Measurements from ENCODE around the gene ACO2.

The ACO2 gene

GRCh38 chr22:41488076-41488475, 19.2 kb downstream of the ACO2 start:
- in situ Hi-C loops (cut with MboI; ENCODE audit: low sequenced_read_pairs), result no loop called here

GRCh38 chr22:41488596-41489385, 19.9 kb downstream of the ACO2 start:
- in situ Hi-C loops (cut with MboI; ENCODE audit: low sequenced_read_pairs), result no loop called here

- in situ Hi-C loops (cut with MboI; ENCODE audit: low sequenced_read_pairs), result no loop called here
Observed at GRCh38 chr22:41491374-41492100, 22.6 kb downstream of the ACO2 start.

- in situ Hi-C loops (cut with MboI; ENCODE audit: low sequenced_read_pairs), result no loop called here
Observed at GRCh38 chr22:41498303-41498835, 29.5 kb downstream of the ACO2 start.

- in situ Hi-C loops (cut with MboI; ENCODE audit: low sequenced_read_pairs), result no loop called here
Observed at GRCh38 chr22:41499624-41500280, 30.8 kb downstream of the ACO2 start.

- in situ Hi-C loops (cut with MboI; ENCODE audit: low sequenced_read_pairs), result no loop called here
Observed at GRCh38 chr22:41500303-41500702, 31.4 kb downstream of the ACO2 start.

- in situ Hi-C loops (cut with MboI; ENCODE audit: low sequenced_read_pairs), result no loop called here
Observed at GRCh38 chr22:41501209-41501608, 32.3 kb downstream of the ACO2 start.

- in situ Hi-C loops (cut with MboI; ENCODE audit: low sequenced_read_pairs), result no loop called here
Observed at GRCh38 chr22:41504397-41504796, 35.5 kb downstream of the ACO2 start.

GRCh38 chr22:41504816-41505215, 35.9 kb downstream of the ACO2 start:
- in situ Hi-C loops (cut with MboI; ENCODE audit: low sequenced_read_pairs), result no loop called here

GRCh38 chr22:41505511-41506220, 36.7 kb downstream of the ACO2 start:
- in situ Hi-C loops (cut with MboI; ENCODE audit: low sequenced_read_pairs), result no loop called here

- in situ Hi-C loops (cut with MboI; ENCODE audit: low sequenced_read_pairs), result no loop called here
Observed at GRCh38 chr22:41507330-41508063, 38.6 kb downstream of the ACO2 start.

GRCh38 chr22:41508770-41509170, 39.9 kb downstream of the ACO2 start:
- in situ Hi-C loops (cut with MboI; ENCODE audit: low sequenced_read_pairs), result no loop called here

- in situ Hi-C loops (cut with MboI; ENCODE audit: low sequenced_read_pairs), result no loop called here
Observed at GRCh38 chr22:41511521-41511968, 42.6 kb downstream of the ACO2 start.

- in situ Hi-C loops (cut with MboI; ENCODE audit: low sequenced_read_pairs), result no loop called here
Observed at GRCh38 chr22:41512421-41513194, 43.7 kb downstream of the ACO2 start.

GRCh38 chr22:41513391-41513790, 44.5 kb downstream of the ACO2 start:
- in situ Hi-C loops (cut with MboI; ENCODE audit: low sequenced_read_pairs), result no loop called here

- in situ Hi-C loops (cut with MboI; ENCODE audit: low sequenced_read_pairs), result loop anchor here (5.0 kb wide), 1 partner anchor 114 kb away; no protein-coding TSS in a partner anchor
Observed at GRCh38 chr22:41516462-41516861, 47.5 kb downstream of the ACO2 start.

- in situ Hi-C loops (cut with MboI; ENCODE audit: low sequenced_read_pairs), result loop anchor here (5.0 kb wide), 1 partner anchor 115 kb away; no protein-coding TSS in a partner anchor
Observed at GRCh38 chr22:41517172-41518047, 48.5 kb downstream of the ACO2 start.

GRCh38 chr22:41518048-41518347, 49.1 kb downstream of the ACO2 start:
- in situ Hi-C loops (cut with MboI; ENCODE audit: low sequenced_read_pairs), result loop anchor here (5.0 kb wide), 1 partner anchor 116 kb away; no protein-coding TSS in a partner anchor
